Pancreas (tissue), 10 donors: ENCODE results near the gene CCDC83. TPM values are rescaled to one million over a fixed set of nuclear protein-coding genes. Genes with fewer than 3 reads are reported as not detected.

Experiments
- ATAC-seq, 4 donors: fragments of 200-7000 bp; cut with Tn5 transposase; one replicate each; pipeline versions ENCODE4 v1.8.0 to v1.9.1; 2020; ENCODE audit warnings: mild to moderate bottlenecking in 4 of 4, moderate library complexity in 4 of 4
- DNase-seq, 6 donors: peaks; one replicate each; pipeline ENCODE4 v3.0.0-alpha.2; 2020
- FAIRE-seq: peaks from 2 replicates; lab custom pipeline; 2012; peaks lifted over from hg19 to GRCh38; lab: Jason Lieb, UNC
- H3K27ac ChIP-seq, 4 donors: fragments of 200-600 bp; sonication (generic); 1 replicate in 3 of 4; 2 replicates in 1 of 4; pipeline versions ENCODE4 v1.5.0 to v1.8.0; 2020
- H3K27me3 ChIP-seq, 4 donors: fragments of 200-600 bp; one replicate each; pipeline ENCODE4 v1.8.0; 2021
- H3K36me3 ChIP-seq, 3 donors: fragments of 200-600 bp; sonication (generic) in 1 of 3; one replicate each; pipeline versions ENCODE4 v1.5.0 to v1.8.0; 2020 to 2021
- H3K4me1 ChIP-seq, 3 donors: fragments of 200-600 bp; one replicate each; pipeline ENCODE4 v1.8.0; 2021
- H3K4me3 ChIP-seq, 4 donors: fragments of 200-600 bp; sonication (generic) in 2 of 4; one replicate each; pipeline versions ENCODE4 v1.5.0 to v1.8.0; 2020 to 2021
- H3K9me3 ChIP-seq, 4 donors: fragments of 200-600 bp; one replicate each; pipeline ENCODE4 v1.8.0; 2021
- WGBS, 2 donors: extraction: QIAGEN DNeasy Blood & Tissue Kit; methylation state at CpG; one replicate each; pipeline ENCODE4 v1.1.7; 2013; 5-methylcytosine and 5-hydroxymethylcytosine counted together
- intact Hi-C, 3 donors: fragments of 100-400 bp; cut with DNase I; formaldehyde crosslinking; loops; one replicate each; pipeline versions ENCODE4 v1.11.1 to v1.14.2; 2022
- polyA plus RNA-seq, 2 donors: library from polyadenylated mRNA; stranded (reverse); fragments of 200-250 nt; gene quantifications; one replicate each; pipeline ENCODE4 v1.2.3, GENCODE V29; 2013
- total RNA-seq, 6 donors: library from RNA; stranded (reverse); fragmentation: NEBNext Ultra II Directional in 4 of 6; extraction: Animal tissue kit (Norgen Biotek cat#: 25700) in 4 of 6; gene quantifications; one replicate each; pipeline versions ENCODE4 v1.2.1 to v1.2.4, GENCODE V29; 2021 to 2023
- TF ChIP-seq, protein P1 (sequence below), 4 donors: fragments of 200-600 bp; sonication (generic) in 3 of 4; IDR thresholded peaks; one replicate each; pipeline versions ENCODE4 v1.5.0 to v1.8.0; 2021; ENCODE audit warnings: antibody characterized with exemption in 4 of 4
- donor health status: healthy with polysubstance abuse.
- donor health status: DM: no; HTN: no; CAD: no; lungs with moderate emphysema.
- donor health status: DM: no; HTN: no; CAD: no.
- donor health status: control.
- donor health status: control.
- donor health status: Bipolar disorder and iron deficiency.
- donor health status: DM: yes; HTN: yes; CAD: no.
- donor health status: DM: no; HTN: no; CAD: no.
- donor health status: DM: no; HTN: no; CAD: no.
- donor health status: DM: yes; HTN: yes; CAD: no.

The CCDC83 gene
- total and polyA plus RNA-seq, 8 donors, result not detected

DNA sequence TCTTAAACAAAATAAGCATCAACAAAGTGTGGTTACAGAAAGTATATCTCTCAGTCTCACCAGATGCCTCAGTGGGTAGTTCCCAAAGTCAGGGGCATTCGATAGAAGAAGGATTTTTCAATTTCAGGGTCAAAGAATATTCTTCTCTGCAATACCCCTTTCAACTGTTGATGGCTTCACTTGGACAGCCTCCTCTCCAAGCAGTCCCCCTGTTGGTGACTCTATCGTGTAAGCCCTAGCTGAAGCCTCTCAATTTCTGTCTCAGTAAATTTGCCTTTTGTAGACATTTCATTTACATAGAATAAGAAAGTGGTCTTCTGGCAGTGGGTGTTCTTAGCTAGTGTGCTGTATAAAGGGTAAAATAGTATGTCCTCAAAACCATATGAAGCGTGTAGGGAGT, 11.3 kb upstream of the CCDC83 start:
- peak overlapping the region in 2 of 4 donors; percentile 24 to 69 for H3K27ac ChIP-seq
- ATAC-seq (no peak), FAIRE-seq (no peak), DNase-seq (no peak)
- no peaks in the 10 kb centered on the region for H3K36me3 ChIP-seq
- 90 to 94% methylated on average over 3 of the region's 3 CpGs for WGBS, 2 donors
- H3K4me3 ChIP-seq, result no peak overlapping the region
- H3K4me1 ChIP-seq, result peaks cover 0 to 7% (median 0%) of the 10 kb centered on the region in 3 donors
- TF ChIP-seq, protein P1, sequence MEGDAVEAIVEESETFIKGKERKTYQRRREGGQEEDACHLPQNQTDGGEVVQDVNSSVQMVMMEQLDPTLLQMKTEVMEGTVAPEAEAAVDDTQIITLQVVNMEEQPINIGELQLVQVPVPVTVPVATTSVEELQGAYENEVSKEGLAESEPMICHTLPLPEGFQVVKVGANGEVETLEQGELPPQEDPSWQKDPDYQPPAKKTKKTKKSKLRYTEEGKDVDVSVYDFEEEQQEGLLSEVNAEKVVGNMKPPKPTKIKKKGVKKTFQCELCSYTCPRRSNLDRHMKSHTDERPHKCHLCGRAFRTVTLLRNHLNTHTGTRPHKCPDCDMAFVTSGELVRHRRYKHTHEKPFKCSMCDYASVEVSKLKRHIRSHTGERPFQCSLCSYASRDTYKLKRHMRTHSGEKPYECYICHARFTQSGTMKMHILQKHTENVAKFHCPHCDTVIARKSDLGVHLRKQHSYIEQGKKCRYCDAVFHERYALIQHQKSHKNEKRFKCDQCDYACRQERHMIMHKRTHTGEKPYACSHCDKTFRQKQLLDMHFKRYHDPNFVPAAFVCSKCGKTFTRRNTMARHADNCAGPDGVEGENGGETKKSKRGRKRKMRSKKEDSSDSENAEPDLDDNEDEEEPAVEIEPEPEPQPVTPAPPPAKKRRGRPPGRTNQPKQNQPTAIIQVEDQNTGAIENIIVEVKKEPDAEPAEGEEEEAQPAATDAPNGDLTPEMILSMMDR (IDR thresholded peaks at IDR 0.05), result no peak
- intact Hi-C loops, result no loop called here
- H3K9me3 ChIP-seq, result no peaks in the 10 kb centered on the region
- no peaks in the 10 kb centered on the region for H3K27me3 ChIP-seq

DNA sequence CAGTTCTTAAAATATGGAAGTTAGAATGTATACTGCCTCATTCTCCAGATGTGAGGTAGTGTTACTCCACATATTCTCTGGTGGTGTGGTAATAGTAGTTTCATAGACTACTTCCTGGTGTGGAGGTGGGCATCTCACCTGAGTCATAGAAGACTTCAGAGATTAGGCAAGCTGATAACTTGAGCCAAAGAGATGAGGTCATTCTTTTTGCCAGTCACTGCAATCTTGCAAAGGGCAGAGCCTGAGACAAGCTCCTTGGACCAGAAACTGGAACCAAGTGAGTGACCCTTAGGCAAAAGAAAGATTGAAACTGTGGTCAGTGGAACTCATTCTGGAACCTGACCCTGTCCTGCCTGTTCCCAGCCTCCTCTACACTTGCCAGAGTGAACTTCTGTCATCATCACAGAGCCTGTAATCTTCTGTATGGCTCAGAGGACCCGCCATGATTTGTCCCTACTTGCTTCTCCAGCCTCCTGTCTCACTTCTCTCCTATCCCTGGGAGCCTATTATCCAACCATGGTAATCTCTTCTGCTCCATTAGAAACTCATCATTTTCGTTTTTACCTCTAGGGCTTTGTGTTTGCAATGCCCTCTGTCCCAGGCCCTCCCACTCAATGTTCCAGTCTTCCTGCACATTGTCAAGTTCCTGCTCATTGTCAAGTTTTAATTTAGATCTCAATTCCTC, 10.6 kb upstream of the CCDC83 start:
- WGBS, 2 donors, result 50 to 67% methylated on average over 2 of the region's 2 CpGs
- peak; percentile 93 to 96 (median 94) for ATAC-seq
- Histone ChIP-seq H3K27me3 (no peaks in the 10 kb centered on the region), H3K9me3 (no peaks in the 10 kb centered on the region), H3K4me3 (no peak overlapping the region), H3K36me3 (no peaks in the 10 kb centered on the region), H3K4me1 (peaks cover 0 to 7% (median 0%) of the 10 kb centered on the region in 3 donors), H3K27ac (peak overlapping the region in 2 of 4 donors; percentile 24 to 69)
- intact Hi-C loops, result loop anchor here in 1 of 3 donors (5.0 kb wide), 1 partner anchor 242 kb away; no protein-coding TSS in a partner anchor
- peak in 1 of 6 donors; percentile 23 for DNase-seq
- TF ChIP-seq, protein P1 (IDR thresholded peaks at IDR 0.05), result no peak
- no peak for FAIRE-seq

DNA sequence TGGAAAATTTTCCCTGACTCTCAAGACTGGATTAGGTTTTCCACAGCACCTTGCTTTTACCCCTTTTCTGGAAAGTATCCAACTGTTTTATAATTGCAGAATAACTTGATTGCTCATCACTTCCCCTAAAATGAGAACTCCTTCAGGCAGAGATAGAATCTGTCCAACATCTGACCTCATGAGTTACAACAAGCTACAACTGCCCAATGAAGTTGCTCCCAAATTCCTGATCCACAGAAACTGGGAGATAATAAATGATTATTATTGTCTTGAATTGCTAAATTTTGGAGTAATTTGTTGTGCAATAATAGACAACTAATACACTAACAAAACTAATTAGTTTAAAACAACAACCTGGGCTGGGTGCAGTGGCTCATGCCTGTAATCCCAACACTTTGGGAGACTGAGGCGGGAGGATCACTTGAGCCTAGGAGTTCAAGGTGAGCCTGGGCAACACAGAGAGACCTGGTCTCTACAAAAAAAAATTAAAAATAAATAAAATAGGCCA, 10.0 kb upstream of the CCDC83 start:
- Histone ChIP-seq H3K27me3 (no peaks in the 10 kb centered on the region), H3K9me3 (no peaks in the 10 kb centered on the region), H3K4me3 (no peak overlapping the region), H3K36me3 (no peaks in the 10 kb centered on the region), H3K4me1 (peaks cover 0 to 7% (median 0%) of the 10 kb centered on the region in 3 donors), H3K27ac (peak overlapping the region in 2 of 4 donors; percentile 24 to 69)
- 100% methylated on average over 1 of the region's 1 CpG for WGBS, 2 donors
- ATAC-seq (peak in 1 of 4 donors; percentile 24), FAIRE-seq (no peak), DNase-seq (no peak)
- TF ChIP-seq, protein P1 (IDR thresholded peaks at IDR 0.05), result no peak
- intact Hi-C loops, result loop anchor here in 1 of 3 donors (5.0 kb wide), 1 partner anchor 243 kb away; no protein-coding TSS in a partner anchor

DNA sequence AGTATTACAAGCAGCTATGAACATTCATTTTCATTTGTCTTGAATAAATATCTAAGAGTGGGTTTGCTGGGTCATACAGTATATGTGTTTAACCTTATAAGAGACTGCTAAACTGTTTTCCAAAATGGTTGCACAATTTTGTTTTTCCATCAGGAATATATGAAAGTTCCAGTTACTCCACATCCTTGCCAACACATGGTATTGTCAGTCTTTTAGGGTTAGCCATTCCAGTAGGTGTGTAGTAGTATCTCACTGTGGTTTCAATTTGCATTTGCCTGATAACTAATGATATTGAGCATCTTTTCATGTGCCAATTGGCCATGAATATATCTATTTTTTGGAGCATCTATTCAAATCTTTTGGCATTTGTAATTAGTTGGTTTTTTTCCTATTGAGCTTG, 7.7 kb upstream of the CCDC83 start:
- ATAC-seq, result no peak
- intact Hi-C loops, result loop anchor here in 1 of 3 donors (5.0 kb wide), 1 partner anchor 245 kb away; no protein-coding TSS in a partner anchor
- H3K27ac ChIP-seq, result no peak overlapping the region
- H3K27me3 ChIP-seq, result no peaks in the 10 kb centered on the region
- FAIRE-seq, result no peak
- no peak overlapping the region for H3K4me3 ChIP-seq
- no peaks in the 10 kb centered on the region for H3K9me3 ChIP-seq
- TF ChIP-seq, protein P1 (IDR thresholded peaks at IDR 0.05), result no peak
- no peaks in the 10 kb centered on the region for H3K36me3 ChIP-seq
- peaks cover 0 to 7% (median 0%) of the 10 kb centered on the region in 3 donors for H3K4me1 ChIP-seq
- DNase-seq, result no peak

DNA sequence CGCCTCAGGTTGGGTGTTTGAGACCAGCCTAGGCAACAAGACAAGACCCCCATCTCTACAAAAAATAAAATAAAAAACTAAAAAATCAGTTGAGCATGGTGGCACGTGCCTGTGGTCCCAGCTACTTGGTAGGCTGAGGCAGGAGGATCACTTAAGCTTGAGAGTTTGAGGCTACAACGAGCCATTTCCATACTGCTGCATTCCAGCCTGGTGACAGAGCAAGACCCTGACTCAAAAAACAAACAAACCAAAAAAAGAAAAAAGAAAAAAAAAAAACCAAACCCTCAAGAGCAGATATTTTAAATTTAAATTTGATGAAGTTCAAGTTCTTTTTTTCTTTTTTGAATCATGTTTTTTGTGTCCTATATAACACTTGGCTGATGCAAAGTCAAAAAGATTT, 7.2 kb upstream of the CCDC83 start:
- FAIRE-seq (no peak), DNase-seq (no peak), ATAC-seq (no peak)
- H3K27me3 ChIP-seq, result no peaks in the 10 kb centered on the region
- TF ChIP-seq, protein P1 (IDR thresholded peaks at IDR 0.05), result no peak
- intact Hi-C loops, result loop anchor here in 1 of 3 donors (5.0 kb wide), 1 partner anchor 246 kb away; no protein-coding TSS in a partner anchor
- no peak overlapping the region for H3K27ac ChIP-seq
- H3K9me3 ChIP-seq, result no peaks in the 10 kb centered on the region
- WGBS, 2 donors, result 82 to 93% methylated on average over 3 of the region's 3 CpGs
- H3K36me3 ChIP-seq, result no peaks in the 10 kb centered on the region
- H3K4me3 ChIP-seq, result no peak overlapping the region
- H3K4me1 ChIP-seq, result peaks cover 0 to 7% (median 0%) of the 10 kb centered on the region in 3 donors
